ENCODE measurements around the gene RIMBP2.

Gene RIMBP2

GRCh38 chr12:130566446-130567155 is 149.5 kb downstream of the RIMBP2 start:
- H3K79me2 ChIP-seq (ENCODE audit: insufficient read depth, low read length): no peaks in the 10 kb centered on the region
- TF ChIP-seq, protein P1, sequence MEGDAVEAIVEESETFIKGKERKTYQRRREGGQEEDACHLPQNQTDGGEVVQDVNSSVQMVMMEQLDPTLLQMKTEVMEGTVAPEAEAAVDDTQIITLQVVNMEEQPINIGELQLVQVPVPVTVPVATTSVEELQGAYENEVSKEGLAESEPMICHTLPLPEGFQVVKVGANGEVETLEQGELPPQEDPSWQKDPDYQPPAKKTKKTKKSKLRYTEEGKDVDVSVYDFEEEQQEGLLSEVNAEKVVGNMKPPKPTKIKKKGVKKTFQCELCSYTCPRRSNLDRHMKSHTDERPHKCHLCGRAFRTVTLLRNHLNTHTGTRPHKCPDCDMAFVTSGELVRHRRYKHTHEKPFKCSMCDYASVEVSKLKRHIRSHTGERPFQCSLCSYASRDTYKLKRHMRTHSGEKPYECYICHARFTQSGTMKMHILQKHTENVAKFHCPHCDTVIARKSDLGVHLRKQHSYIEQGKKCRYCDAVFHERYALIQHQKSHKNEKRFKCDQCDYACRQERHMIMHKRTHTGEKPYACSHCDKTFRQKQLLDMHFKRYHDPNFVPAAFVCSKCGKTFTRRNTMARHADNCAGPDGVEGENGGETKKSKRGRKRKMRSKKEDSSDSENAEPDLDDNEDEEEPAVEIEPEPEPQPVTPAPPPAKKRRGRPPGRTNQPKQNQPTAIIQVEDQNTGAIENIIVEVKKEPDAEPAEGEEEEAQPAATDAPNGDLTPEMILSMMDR (IDR thresholded peaks at IDR 0.05; ENCODE audit: borderline replicate concordance, extremely low read depth, low read length, poor library complexity, severe bottlenecking): no peak
- TF ChIP-seq EZH2 (IDR thresholded peaks at IDR 0.05; ENCODE audit: borderline replicate concordance, low read depth, low read length, severe bottlenecking): no peak
- no peaks in the 10 kb centered on the region for H3K36me3 ChIP-seq (ENCODE audit: insufficient read depth, low read length)
- H3K27me3 ChIP-seq (ENCODE audit: insufficient read depth, low read length, poor library complexity): no peaks in the 10 kb centered on the region
- peaks cover 30% of the 10 kb centered on the region for H3K4me1 ChIP-seq (ENCODE audit: insufficient read depth, low read length)
- no peak overlapping the region for H3K4me2 ChIP-seq (ENCODE audit: insufficient read depth, low read length)
- ATAC-seq (ENCODE audit: insufficient read depth, low read depth) (no peak), DNase-seq (no peak)
- H3K9ac ChIP-seq (ENCODE audit: low read depth, low read length): no peak overlapping the region
- no peak overlapping the region for H3K4me3 ChIP-seq (ENCODE audit: low read depth in 1 of 2, low read length in 2 of 2)
- peaks cover 5% of the 10 kb centered on the region for H3K9me3 ChIP-seq (ENCODE audit: insufficient read depth, low read length, severe bottlenecking)
- no peak overlapping the region for H3K27ac ChIP-seq (ENCODE audit: low read length)
- H4K20me1 ChIP-seq (ENCODE audit: insufficient read depth, low read length): no peaks in the 10 kb centered on the region
- no peak overlapping the region for H2AFZ ChIP-seq (ENCODE audit: low read depth, low read length)

DNA sequence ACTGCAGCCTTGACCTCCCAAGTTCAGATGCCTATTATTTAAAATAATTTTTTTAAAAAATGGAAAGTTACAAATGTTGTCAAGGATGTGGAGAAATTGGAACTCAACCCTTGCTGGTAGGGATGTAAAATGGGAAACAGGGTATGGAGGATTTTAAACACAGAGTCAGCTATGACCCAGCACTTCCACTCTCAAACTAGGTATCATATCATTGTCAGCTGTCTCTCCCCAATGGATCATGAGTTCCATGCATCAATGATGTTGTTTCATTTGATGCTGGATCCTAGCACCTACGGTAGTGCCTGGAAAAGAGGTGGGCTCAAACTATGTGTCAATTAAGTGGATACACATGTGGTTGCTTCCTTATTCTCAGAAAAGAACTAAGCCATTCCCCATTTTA is 150.9 kb downstream of the RIMBP2 start:
- DNase-seq: no peak
- Histone ChIP-seq H3K27me3 (ENCODE audit: insufficient read depth, low read length, poor library complexity) (no peaks in the 10 kb centered on the region), H3K79me2 (ENCODE audit: insufficient read depth, low read length) (no peaks in the 10 kb centered on the region), H4K20me1 (ENCODE audit: insufficient read depth, low read length) (no peaks in the 10 kb centered on the region), H3K4me3 (ENCODE audit: low read depth in 1 of 2, low read length in 2 of 2) (no peak overlapping the region), H2AFZ (ENCODE audit: low read depth, low read length) (no peak overlapping the region), H3K9ac (ENCODE audit: low read depth, low read length) (no peak overlapping the region), H3K4me2 (ENCODE audit: insufficient read depth, low read length) (no peak overlapping the region), H3K4me1 (ENCODE audit: insufficient read depth, low read length) (peaks cover 19% of the 10 kb centered on the region), H3K36me3 (ENCODE audit: insufficient read depth, low read length) (no peaks in the 10 kb centered on the region), H3K9me3 (ENCODE audit: insufficient read depth, low read length, severe bottlenecking) (peaks cover 5% of the 10 kb centered on the region), H3K27ac (ENCODE audit: low read length) (no peak overlapping the region)
- TF ChIP-seq, protein P1 (IDR thresholded peaks at IDR 0.05; ENCODE audit: borderline replicate concordance, extremely low read depth, low read length, poor library complexity, severe bottlenecking): no peak
- no peak for TF ChIP-seq EZH2 (IDR thresholded peaks at IDR 0.05; ENCODE audit: borderline replicate concordance, low read depth, low read length, severe bottlenecking)
- ATAC-seq (ENCODE audit: insufficient read depth, low read depth): no peak

DNA sequence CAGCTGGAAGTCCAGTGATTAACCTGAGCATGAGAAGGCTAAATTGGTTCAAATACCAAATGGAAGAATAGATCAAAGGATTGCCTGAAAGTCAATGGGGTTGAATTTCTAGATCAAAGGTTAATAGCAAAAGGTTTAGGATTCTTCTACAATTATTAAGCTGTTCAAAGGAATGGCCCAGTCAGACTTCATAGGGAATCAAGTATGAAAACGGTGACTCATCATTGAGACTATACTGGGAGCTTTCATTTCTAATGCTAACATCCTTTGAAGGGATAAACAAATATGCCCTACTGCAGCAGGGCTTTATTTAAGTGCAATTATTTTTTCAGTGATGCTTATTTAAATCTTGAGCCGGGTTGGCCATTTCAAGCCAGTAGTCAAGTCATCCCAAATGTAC is 152.8 kb downstream of the RIMBP2 start:
- no peak overlapping the region for H3K4me3 ChIP-seq (ENCODE audit: low read depth in 1 of 2, low read length in 2 of 2)
- no peak overlapping the region for H3K27ac ChIP-seq (ENCODE audit: low read length)
- ATAC-seq (ENCODE audit: insufficient read depth, low read depth) (no peak), DNase-seq (no peak)
- H3K9ac ChIP-seq (ENCODE audit: low read depth, low read length): no peak overlapping the region
- peaks cover 19% of the 10 kb centered on the region for H3K4me1 ChIP-seq (ENCODE audit: insufficient read depth, low read length)
- no peaks in the 10 kb centered on the region for H4K20me1 ChIP-seq (ENCODE audit: insufficient read depth, low read length)
- H3K4me2 ChIP-seq (ENCODE audit: insufficient read depth, low read length): no peak overlapping the region
- peaks cover 5% of the 10 kb centered on the region for H3K9me3 ChIP-seq (ENCODE audit: insufficient read depth, low read length, severe bottlenecking)
- no peaks in the 10 kb centered on the region for H3K27me3 ChIP-seq (ENCODE audit: insufficient read depth, low read length, poor library complexity)
- no peaks in the 10 kb centered on the region for H3K79me2 ChIP-seq (ENCODE audit: insufficient read depth, low read length)
- no peak overlapping the region for H2AFZ ChIP-seq (ENCODE audit: low read depth, low read length)
- no peaks in the 10 kb centered on the region for H3K36me3 ChIP-seq (ENCODE audit: insufficient read depth, low read length)
- TF ChIP-seq EZH2 (IDR thresholded peaks at IDR 0.05; ENCODE audit: borderline replicate concordance, low read depth, low read length, severe bottlenecking): no peak
- TF ChIP-seq, protein P1 (IDR thresholded peaks at IDR 0.05; ENCODE audit: borderline replicate concordance, extremely low read depth, low read length, poor library complexity, severe bottlenecking): no peak
